Measurements from ENCODE around the gene ADSS1.
"Not testable (repeated sequence)": the region's sequence is repeated elsewhere in the genome, so short reads cannot be mapped to it uniquely, and the experiment has no call there.

ADSS1 gene

DNA sequence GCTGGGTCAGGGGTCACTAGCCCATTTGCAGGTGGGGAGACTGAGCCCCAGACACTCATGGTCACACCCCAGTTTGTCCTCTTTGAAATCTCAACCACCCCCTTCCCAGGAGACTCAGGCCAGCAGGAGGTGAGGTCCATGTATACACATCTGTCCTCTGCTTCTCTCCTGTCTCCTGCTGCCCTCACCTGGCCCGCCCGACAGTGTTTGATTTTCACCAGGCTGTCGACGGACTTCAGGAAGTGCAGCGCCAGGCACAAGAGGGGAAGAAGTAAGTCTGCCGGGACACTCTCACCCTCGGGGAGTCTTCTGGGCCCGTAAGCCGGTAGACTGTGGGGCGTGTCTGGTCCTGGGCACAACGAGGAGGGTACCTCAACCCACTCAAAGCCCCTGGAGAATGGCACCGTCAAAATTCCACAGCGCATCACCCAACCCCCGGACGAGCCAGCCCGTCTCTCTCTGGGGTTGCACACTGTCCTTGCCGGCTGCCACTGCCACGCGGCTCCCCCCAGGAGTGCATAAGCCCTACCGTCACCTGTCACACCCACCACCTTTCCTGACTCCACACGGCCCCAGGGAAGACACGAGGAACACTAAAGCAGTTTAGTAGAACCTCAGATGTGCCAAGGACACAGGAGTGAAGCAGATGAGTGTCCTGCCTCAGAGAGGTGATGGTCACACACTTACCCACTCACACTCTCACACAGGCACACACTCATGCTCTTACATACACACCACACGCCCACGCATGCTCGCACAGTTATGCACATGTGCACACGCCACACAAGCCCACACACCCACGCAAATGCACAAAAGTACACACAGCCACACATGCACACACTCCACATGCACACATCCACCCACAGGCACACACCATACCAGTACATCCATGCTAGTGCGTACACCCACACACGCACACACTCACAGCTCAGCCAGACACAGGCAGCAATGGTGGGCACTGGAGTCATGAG, 15.8 kb downstream of the ADSS1 start:
- in situ Hi-C loops (cut with HindIII; ENCODE audit: low pct_ligation_motif_present, low pct_unique_long_range_greater_than_20kb, low sequenced_read_pairs) = no loop called here
- no peak for DNase-seq

DNA sequence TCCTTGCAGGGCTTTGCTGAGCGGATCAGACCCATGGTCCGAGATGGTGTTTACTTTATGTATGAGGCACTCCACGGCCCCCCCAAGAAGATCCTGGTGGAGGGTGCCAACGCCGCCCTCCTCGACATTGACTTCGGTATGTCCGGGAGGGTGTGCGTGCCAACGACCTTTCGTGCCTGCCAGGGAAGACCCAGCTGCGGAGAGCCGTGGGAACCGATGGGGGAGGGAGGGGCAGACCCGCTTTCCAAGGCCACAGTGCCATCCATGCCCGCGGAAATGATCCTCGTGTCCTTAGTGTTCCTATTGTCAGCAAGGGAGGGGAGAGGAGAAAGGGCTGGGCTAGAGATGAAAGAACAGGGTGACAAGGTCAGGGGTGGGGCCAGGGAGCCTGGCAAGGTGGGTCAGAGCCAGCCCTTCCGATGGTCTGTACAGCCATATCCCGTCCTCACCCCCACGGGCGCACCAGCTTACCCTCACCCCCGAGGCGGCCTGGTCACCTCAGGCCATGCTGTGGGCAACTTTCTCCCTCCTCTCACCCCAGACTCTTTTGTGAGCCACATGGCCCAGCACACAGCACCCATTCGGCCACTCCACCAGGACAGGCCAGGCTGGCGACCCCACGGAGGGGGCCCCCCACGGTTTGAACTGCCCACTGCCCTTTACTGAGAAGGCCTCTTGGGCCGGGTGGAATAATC, 17.2 kb downstream of the ADSS1 start:
- in situ Hi-C loops (cut with HindIII; ENCODE audit: low pct_ligation_motif_present, low pct_unique_long_range_greater_than_20kb, low sequenced_read_pairs) = no loop called here
- no peak for DNase-seq

DNA sequence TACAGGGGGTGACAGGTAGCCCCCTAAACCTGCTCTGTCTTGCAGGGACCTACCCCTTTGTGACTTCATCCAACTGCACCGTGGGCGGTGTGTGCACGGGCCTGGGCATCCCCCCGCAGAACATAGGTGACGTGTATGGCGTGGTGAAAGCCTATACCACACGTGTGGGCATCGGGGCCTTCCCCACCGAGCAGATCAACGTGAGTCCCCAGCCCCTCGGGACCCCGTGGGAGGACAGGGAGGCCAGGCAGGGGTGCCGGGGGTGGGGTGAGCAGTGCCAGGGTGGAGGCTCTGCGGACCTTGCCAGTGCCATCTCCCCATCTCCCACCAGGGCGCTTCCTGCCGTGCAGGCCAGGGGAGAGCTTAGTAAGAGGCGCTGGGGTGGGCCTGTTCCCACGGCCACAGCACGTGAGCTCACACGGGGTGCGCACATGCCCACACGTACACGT, 17.8 kb downstream of the ADSS1 start:
- in situ Hi-C loops (cut with HindIII; ENCODE audit: low pct_ligation_motif_present, low pct_unique_long_range_greater_than_20kb, low sequenced_read_pairs) = no loop called here
- DNase-seq = no peak

DNA sequence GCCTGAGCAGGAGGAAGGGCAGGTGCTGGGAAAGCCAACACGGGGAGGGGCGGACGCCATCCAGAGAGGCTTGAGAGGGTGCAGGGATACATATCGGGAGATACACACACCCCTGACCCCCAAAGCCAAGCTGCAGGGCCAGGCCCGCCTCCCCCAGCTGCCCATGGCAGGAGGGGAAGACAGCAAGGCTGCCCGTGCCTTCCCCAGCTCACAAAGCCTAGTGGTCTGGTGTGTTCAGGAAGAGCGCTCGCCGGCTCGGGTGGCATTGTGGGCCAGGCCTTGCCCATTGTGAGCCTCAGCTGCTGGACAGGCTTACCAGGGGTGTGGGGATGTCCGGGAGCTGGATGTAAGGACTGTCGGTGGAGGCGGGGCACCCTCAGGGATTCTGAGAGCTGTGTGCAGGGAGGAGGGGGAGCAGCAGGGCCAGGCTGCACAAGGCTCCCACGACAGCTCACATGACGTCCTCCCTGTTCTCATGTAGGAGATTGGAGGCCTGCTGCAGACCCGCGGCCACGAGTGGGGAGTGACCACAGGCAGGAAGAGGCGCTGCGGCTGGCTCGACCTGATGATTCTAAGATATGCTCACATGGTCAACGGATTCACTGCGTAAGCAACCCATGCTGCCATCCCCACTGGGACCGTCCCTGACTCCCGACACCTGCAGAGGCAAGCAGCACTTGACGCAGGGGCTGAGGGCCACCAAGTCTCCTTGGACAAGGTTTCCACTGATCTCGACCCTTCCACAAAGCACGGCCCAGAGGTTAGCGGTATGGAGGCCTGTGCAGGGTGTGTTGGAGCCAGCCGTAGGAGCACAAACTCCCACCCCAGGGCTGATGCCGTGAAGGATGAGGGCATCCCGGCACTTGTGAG, 18.8 kb downstream of the ADSS1 start:
- DNase-seq = no peak
- in situ Hi-C loops (cut with HindIII; ENCODE audit: low pct_ligation_motif_present, low pct_unique_long_range_greater_than_20kb, low sequenced_read_pairs) = no loop called here

DNA sequence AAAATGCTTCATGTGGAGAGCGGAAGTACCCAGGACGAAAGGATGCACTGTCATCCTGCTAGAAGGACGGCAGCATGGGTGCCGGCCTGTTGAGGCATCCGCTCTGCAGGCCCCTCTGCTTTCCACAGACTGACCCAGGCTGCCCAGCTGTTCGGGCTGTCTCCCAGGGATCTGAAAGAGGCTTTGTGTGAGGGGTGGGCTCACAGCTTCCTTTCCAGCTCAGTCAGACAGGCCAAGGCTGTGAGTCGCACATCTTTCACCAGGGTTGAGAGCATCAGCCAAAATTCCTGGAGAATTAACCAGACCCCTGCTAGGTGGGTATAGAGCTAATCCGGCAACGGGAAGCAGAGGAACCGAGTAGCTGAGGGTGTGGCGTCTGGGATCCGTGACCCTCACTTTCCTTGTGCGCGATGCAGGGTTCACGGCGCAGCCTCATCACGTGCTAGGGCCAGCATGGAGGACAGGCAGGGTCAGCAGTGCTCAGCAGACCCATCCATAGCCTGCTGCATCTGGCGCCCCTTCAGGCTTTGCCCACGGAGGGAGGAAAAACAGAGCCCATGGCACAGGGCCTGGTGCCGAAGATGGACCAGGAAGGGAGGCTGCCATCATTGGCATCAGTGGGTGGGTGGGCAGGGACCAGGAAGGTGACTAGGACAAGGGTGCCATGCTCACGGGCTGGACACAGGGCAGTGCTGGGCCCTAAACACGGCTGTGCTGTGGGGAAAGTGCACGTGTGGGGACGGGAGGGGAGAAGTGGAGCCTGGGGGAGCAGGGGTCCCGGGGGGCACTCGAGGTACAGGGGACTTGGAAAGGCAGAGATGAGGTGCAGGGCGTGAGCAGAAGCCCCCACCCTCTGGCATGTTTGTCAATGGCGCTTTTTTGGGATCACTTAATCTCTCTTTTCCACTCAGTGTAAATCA, 19.7 kb downstream of the ADSS1 start:
- in situ Hi-C loops (cut with HindIII; ENCODE audit: low pct_ligation_motif_present, low pct_unique_long_range_greater_than_20kb, low sequenced_read_pairs) = no loop called here
- DNase-seq = no peak

DNA sequence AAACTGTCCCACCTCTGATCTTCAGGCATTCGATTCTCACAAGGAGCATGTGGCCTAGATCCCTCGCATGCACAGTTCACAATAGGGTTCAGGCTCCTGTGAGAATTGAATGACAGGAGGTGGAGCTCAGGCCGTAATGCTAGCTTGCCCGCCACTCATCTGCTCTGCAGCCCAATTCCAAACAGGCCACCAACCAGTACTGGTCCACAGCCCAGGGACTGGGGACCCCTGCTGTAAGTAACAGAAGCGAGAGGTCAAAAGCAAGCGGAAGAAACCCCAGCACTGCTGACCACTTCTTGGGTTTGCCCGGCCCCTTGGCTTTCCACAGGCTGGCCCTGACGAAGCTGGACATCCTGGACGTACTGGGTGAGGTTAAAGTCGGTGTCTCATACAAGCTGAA, 20.5 kb downstream of the ADSS1 start:
- no peak for DNase-seq
- in situ Hi-C loops (cut with HindIII; ENCODE audit: low pct_ligation_motif_present, low pct_unique_long_range_greater_than_20kb, low sequenced_read_pairs) = no loop called here

DNA sequence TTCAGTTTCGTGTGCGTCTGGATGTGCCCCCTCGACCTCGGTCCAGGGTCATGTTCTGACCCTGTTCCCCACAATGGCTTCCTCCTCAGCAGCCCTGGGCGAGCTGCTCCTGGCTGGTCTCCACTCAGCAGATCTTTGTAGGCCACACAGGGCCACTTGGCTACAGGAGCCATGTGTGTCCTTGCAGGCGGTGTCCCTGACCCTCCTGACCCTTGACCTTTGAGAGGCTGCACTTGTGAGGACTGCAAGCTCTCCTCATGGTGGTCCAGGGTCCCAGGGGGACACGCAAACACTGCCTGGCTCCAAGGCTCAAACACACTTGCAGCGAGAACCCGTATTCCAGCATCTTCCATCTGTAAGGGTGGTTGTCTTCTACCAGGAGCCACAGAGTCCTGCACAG, 21.4 kb downstream of the ADSS1 start:
- in situ Hi-C loops (cut with HindIII; ENCODE audit: low pct_ligation_motif_present, low pct_unique_long_range_greater_than_20kb, low sequenced_read_pairs) = no loop called here
- DNase-seq = no peak

DNA sequence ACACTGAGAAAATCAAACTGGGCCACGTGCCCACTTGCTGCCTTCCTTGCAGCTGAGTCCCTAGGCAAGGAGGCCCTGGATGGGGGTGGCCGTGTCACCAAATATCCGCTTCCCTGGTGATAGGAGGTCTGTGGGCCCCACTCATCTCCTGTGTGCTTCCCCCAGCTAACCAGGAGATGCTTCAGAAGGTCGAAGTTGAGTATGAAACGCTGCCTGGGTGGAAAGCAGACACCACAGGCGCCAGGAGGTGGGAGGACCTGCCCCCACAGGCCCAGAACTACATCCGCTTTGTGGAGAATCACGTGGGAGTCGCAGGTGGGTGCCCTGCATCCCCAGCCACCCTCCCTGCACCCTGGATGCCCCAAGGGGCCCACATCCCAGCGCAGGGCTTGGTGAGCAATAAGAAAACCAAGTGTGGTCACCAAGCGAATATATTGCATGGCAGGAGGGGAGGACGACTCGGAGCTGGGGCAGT, 22.1 kb downstream of the ADSS1 start:
- in situ Hi-C loops (cut with HindIII; ENCODE audit: low pct_ligation_motif_present, low pct_unique_long_range_greater_than_20kb, low sequenced_read_pairs) = no loop called here
- no peak for DNase-seq

DNA sequence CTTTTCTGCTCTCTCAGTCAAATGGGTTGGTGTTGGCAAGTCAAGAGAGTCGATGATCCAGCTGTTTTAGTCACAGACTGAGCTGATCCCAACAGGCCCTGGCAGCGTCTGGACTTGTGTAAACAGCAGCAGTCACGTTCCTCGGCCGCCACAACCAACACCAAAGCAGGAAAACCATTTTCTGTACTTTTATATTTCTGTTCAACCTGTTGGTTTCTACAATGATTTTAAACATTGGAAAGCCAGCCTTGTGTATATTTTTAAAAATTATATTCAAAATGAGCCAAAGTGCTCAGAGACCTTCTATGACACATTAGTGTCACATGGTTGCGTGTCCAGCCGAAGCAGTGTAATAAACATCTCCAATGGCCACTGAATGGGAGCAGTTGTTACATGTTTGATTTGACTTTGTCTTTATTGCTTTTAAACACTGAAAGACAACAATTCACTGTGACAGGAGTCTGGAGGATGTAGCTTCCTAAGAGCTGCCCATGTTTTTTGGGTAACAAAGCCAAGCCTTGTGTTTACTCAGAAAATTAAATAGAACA, 23.0 kb downstream of the ADSS1 start:
- in situ Hi-C loops (cut with HindIII; ENCODE audit: low pct_ligation_motif_present, low pct_unique_long_range_greater_than_20kb, low sequenced_read_pairs) = no loop called here
- DNase-seq = no peak

DNA sequence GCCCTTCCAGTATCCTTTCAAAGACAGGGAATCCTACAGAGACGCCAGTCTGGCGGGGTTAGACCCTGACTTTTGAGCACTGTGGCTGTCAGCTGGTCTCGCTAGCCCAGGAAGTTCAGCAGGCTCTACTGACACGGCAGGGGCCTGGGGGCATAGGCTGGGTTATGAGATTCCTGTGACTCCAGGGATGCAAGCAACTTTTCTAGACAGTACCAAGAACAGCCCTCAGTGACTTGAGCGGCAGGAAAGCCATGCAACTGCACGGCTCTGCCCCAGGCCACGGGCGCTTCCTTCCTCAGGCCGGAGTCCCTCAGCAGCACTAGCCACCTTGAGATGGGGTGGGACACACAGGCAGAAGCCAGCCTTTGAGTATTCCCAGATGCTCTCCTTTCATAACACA, 23.8 kb downstream of the ADSS1 start:
- DNase-seq = no peak
- in situ Hi-C loops (cut with HindIII; ENCODE audit: low pct_ligation_motif_present, low pct_unique_long_range_greater_than_20kb, low sequenced_read_pairs) = no loop called here

DNA sequence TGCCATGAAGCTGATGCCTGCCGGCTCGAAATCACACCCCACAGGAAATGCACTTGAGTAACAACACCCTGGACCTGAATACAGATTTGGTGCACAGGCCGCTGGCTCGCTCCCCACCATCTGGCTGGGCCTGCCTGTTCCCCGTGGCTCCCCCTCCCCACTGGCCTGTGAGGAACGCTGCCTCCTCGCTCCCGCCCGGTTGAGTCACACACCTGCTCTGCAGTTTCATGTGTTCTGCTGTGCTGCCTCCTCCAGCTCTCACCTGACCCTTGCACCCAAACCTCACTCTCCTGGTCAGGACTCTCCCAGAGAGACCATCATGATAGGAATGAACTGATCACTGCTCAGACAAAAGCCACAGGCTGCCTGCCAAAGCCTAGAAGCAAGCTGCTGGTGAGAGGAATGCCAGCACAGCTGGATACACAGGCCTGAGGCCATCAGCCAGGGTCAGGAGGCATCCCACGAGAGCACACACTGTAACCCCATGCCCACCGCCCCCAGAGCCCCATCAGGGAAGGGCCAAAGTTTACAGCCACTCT, 25.2 kb downstream of the ADSS1 start:
- no peak for DNase-seq
- in situ Hi-C loops (cut with HindIII; ENCODE audit: low pct_ligation_motif_present, low pct_unique_long_range_greater_than_20kb, low sequenced_read_pairs) = no loop called here

DNA sequence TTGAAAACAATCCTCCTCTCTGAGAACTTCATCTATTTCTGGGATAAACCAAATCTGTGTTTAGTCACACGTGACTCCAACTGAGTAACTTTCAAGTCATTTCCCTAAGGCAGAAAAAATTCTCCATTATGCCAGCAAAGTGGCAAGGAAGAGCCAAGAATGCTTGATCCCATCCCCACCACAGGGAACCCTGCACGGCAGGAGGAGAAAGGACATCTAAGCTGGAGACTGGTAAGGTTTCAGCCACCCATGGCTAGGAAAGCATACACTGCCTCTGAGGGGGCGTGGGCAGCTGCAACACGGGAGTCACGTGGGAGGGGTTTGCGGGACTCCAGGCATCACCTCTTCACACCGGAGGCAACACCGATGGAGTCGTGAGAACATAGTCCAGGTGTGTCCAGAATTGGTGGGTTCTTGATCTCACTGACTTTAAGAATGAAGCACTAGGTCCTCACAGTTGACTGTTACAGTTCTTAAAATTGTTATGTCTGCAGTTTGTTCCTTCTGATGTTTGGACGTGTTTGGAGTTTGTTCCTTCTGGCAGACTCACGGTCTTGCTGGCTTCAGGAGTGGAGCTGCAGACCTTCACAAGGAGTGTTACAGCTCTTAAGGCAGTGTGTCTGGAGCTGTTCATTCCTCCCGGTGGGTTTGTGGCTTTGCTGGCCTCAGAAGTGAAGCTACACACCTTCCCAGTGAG, 26.2 kb downstream of the ADSS1 start:
- in situ Hi-C loops (cut with HindIII; ENCODE audit: low pct_ligation_motif_present, low pct_unique_long_range_greater_than_20kb, low sequenced_read_pairs) = loop anchor here (10.0 kb wide), 1 partner anchor 75 kb away; no protein-coding TSS in a partner anchor
- no peak for DNase-seq

DNA sequence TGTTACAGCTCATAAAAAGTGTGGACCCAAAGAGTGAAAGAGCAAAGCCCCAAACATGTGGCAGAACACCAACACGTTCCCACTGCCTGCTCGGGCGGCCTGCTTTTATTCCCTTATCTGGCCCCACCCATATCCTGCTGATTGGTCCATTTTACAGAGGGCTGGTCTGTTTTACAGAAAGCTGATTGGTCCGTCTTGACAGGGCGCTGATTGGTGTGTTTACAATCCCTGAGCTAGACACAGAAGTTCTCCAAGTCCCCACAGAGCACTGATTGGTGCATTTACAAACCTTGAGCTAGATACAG, 26.7 kb downstream of the ADSS1 start:
- not testable (repeated sequence) for DNase-seq
- in situ Hi-C loops (cut with HindIII; ENCODE audit: low pct_ligation_motif_present, low pct_unique_long_range_greater_than_20kb, low sequenced_read_pairs) = loop anchor here (10.0 kb wide), 1 partner anchor 74 kb away; no protein-coding TSS in a partner anchor

DNA sequence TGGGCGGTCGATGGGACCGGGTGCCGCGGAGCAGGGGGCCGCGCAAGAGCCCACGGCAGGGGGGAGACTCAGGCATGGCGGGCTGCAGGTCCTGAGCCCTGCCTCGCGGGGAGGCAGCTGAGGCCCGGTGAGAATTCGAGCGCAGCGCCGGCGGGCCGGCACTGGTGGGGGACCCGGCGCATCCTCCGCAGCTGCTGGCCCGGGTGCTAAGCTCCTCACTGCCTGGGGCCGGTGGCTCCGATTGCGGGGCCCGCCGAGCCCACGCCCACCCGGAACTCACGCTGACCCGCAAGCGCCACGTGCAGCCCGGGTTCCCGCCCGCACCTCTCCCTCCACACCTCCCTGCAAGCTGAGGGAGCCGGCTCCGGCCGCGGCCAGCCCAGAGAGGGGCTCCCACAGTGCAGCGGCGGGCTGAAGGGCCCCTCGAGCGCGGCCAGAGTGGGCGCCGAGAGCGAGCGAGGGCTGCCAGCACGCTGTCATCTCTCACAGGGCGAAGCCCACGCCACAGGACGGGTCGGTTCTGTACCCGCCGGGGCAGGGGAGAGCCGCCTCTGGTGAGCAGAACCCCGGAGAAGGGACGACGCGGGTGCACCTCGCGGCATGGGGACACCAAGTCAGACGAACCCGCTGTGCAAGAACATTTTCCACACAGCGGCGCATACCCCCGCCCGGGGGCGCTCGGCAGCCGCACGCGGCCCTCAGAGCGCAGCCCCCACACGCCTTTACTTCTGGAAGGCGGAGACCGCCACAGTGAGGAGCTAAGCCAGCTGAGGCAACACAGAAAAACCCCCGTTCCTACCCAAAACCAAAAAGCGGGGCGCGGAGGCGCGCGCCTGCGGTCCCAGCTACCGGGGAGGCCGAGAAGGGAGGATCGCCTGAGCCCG, 27.8 kb downstream of the ADSS1 start:
- no peak for DNase-seq
- in situ Hi-C loops (cut with HindIII; ENCODE audit: low pct_ligation_motif_present, low pct_unique_long_range_greater_than_20kb, low sequenced_read_pairs) = loop anchor here (10.0 kb wide), 1 partner anchor 73 kb away; no protein-coding TSS in a partner anchor

DNA sequence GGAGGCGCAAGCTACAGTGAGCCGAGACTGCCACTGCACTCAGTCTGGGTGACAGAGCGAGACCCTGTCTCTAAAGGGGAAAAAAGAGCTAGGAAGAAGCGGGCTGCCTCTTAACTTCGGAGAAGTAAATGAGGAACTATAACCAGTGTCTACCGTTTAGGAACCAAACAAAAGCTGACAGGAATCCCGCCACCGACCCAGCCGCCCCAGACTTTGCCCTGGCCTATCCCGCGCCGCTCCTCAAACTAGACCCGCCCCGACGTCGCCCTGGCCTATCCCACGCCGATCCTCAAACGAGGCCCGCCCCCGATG, 28.4 kb downstream of the ADSS1 start:
- DNase-seq = no peak
- in situ Hi-C loops (cut with HindIII; ENCODE audit: low pct_ligation_motif_present, low pct_unique_long_range_greater_than_20kb, low sequenced_read_pairs) = loop anchor here (10.0 kb wide), 1 partner anchor 72 kb away; no protein-coding TSS in a partner anchor

All from ACHN (cell line).